ENCODE data around the gene GNAQ. TPM values are rescaled to one million over a fixed set of nuclear protein-coding genes. Genes with fewer than 3 reads are reported as not detected.

GNAQ gene
- total and polyA plus RNA-seq, 2 donors (not counting 1 experiment from before 2014, with no cell fraction given): 0.60 to 1.4 TPM

GRCh38 chr9:77714077-77714549, 317.5 kb downstream of the GNAQ start:
- no peaks in the 10 kb centered on the region for H3K79me2 ChIP-seq (ENCODE audit: control insufficient read depth, insufficient read depth, low read length)
- no peak overlapping the region for H3K4me3 ChIP-seq (ENCODE audit: control extremely low read depth in 1 of 5, extremely low read depth in 1 of 5, insufficient read depth in 1 of 5, low read depth in 2 of 5, low read length in 4 of 5)
- intact Hi-C loops (cut with micrococcal nuclease): no loop called here
- H3K36me3 ChIP-seq (replicated peaks in 1 of 2; ENCODE audit: control extremely low read depth in 1 of 2, control insufficient read depth in 1 of 2, extremely low read depth in 1 of 2, insufficient read depth in 2 of 2, low read length in 1 of 2): no peaks in the 10 kb centered on the region
- no peaks in the 10 kb centered on the region for H3K27me3 ChIP-seq (replicated peaks in 1 of 4; ENCODE audit: control extremely low read depth in 1 of 4, control insufficient read depth in 3 of 4, insufficient read depth in 4 of 4, low read length in 3 of 4)
- no peak overlapping the region for H3K27ac ChIP-seq (ENCODE audit: low read length in 2 of 2)
- DNase-seq (no peak), ATAC-seq (ENCODE audit: low read depth) (no peak)
- Mint-ChIP-seq H3K27me3 (no peaks in the 10 kb centered on the region), H3K27ac (no peak overlapping the region), H3K4me3 (no peak overlapping the region), H3K9me3 (ENCODE audit: insufficient read depth) (no peaks in the 10 kb centered on the region), H3K4me1 (peaks cover 15% of the 10 kb centered on the region)
- H3K4me2 ChIP-seq (replicated peaks; ENCODE audit: low read depth, low read length, poor library complexity, severe bottlenecking): no peak overlapping the region
- H3K9ac ChIP-seq (ENCODE audit: low read length): no peak overlapping the region
- peaks cover 12 to 13% of the 10 kb centered on the region in 2 donors for H3K4me1 ChIP-seq (ENCODE audit: control insufficient read depth in 2 of 2, insufficient read depth in 2 of 2, low read length in 2 of 2)
- ChIA-PET CTCF (no interaction called here), POLR2A (no interaction called here)
- peaks cover 0 to under 1% (median 0%) of the 10 kb centered on the region in 3 donors for H3K9me3 ChIP-seq (ENCODE audit: control extremely low read depth in 1 of 3, control insufficient read depth in 2 of 3, insufficient read depth in 1 of 3, low read length in 2 of 3)
- no peaks in the 10 kb centered on the region for H4K20me1 ChIP-seq (ENCODE audit: control insufficient read depth, insufficient read depth, low read length, poor library complexity, severe bottlenecking)
- TF ChIP-seq, protein P1, sequence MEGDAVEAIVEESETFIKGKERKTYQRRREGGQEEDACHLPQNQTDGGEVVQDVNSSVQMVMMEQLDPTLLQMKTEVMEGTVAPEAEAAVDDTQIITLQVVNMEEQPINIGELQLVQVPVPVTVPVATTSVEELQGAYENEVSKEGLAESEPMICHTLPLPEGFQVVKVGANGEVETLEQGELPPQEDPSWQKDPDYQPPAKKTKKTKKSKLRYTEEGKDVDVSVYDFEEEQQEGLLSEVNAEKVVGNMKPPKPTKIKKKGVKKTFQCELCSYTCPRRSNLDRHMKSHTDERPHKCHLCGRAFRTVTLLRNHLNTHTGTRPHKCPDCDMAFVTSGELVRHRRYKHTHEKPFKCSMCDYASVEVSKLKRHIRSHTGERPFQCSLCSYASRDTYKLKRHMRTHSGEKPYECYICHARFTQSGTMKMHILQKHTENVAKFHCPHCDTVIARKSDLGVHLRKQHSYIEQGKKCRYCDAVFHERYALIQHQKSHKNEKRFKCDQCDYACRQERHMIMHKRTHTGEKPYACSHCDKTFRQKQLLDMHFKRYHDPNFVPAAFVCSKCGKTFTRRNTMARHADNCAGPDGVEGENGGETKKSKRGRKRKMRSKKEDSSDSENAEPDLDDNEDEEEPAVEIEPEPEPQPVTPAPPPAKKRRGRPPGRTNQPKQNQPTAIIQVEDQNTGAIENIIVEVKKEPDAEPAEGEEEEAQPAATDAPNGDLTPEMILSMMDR (IDR thresholded peaks at IDR 0.05): no peak
- no peak for TF ChIP-seq EZH2 (IDR thresholded peaks at IDR 0.05; ENCODE audit: borderline replicate concordance, insufficient read depth, low read depth, low read length, poor library complexity, severe bottlenecking)
- no peak overlapping the region for H2AFZ ChIP-seq (ENCODE audit: insufficient read depth, low read depth, low read length, poor library complexity, severe bottlenecking)
- 85% methylated on average over 3 of the region's 4 CpGs for WGBS (ENCODE audit: insufficient coverage)

DNA sequence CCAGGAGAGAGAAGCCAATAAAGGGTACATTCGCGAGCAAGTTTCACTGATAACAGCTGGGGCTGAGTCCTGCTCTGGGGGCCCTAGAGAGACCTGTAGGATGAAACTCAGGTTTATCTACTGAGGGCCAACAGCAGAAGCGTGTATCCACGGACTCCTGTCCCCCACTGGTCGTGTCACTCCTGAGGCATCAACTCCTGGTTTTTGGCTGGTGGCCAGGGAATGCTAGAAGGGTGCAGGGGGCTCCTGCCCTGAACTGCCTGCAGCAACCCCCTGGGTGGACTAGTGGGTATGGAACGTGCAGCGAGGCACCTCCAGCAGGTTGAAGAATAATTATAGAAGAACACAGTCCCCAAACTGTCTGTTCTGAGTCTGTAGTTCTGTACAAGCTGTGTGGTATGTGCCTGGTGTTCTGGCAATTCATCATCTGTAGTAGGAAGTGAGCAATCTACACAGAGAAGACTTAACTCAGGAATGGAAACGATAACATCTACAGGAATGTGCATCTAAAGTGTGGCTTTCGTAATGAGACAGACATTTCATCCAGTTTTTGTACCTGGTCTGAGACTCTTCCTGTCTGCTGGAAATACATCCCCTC, 319.0 kb downstream of the GNAQ start:
- Histone ChIP-seq H3K36me3 (replicated peaks in 1 of 2; ENCODE audit: control extremely low read depth in 1 of 2, control insufficient read depth in 1 of 2, extremely low read depth in 1 of 2, insufficient read depth in 2 of 2, low read length in 1 of 2) (no peaks in the 10 kb centered on the region), H4K20me1 (ENCODE audit: control insufficient read depth, insufficient read depth, low read length, poor library complexity, severe bottlenecking) (no peaks in the 10 kb centered on the region), H3K4me3 (ENCODE audit: control extremely low read depth in 1 of 5, extremely low read depth in 1 of 5, insufficient read depth in 1 of 5, low read depth in 2 of 5, low read length in 4 of 5) (no peak overlapping the region), H3K4me1 (ENCODE audit: control insufficient read depth in 2 of 2, insufficient read depth in 2 of 2, low read length in 2 of 2) (peaks cover 12 to 14% of the 10 kb centered on the region in 2 donors), H3K9ac (ENCODE audit: low read length) (no peak overlapping the region), H3K9me3 (ENCODE audit: control extremely low read depth in 1 of 3, control insufficient read depth in 2 of 3, insufficient read depth in 1 of 3, low read length in 2 of 3) (peaks cover 0 to 5% (median 4%) of the 10 kb centered on the region in 3 donors), H2AFZ (ENCODE audit: insufficient read depth, low read depth, low read length, poor library complexity, severe bottlenecking) (no peak overlapping the region), H3K4me2 (replicated peaks; ENCODE audit: low read depth, low read length, poor library complexity, severe bottlenecking) (no peak overlapping the region), H3K27ac (ENCODE audit: low read length in 2 of 2) (no peak overlapping the region), H3K79me2 (ENCODE audit: control insufficient read depth, insufficient read depth, low read length) (no peaks in the 10 kb centered on the region), H3K27me3 (replicated peaks in 1 of 4; ENCODE audit: control extremely low read depth in 1 of 4, control insufficient read depth in 3 of 4, insufficient read depth in 4 of 4, low read length in 3 of 4) (no peaks in the 10 kb centered on the region)
- ATAC-seq (ENCODE audit: low read depth) (no peak), DNase-seq (no peak)
- Mint-ChIP-seq H3K4me1 (peaks cover 15% of the 10 kb centered on the region), H3K27ac (no peak overlapping the region), H3K4me3 (no peak overlapping the region), H3K27me3 (no peaks in the 10 kb centered on the region), H3K9me3 (ENCODE audit: insufficient read depth) (no peaks in the 10 kb centered on the region)
- 76% methylated on average over 9 of the region's 9 CpGs for WGBS (ENCODE audit: insufficient coverage)
- ChIA-PET POLR2A (no interaction called here), CTCF (no interaction called here)
- TF ChIP-seq, protein P1 (IDR thresholded peaks at IDR 0.05): no peak
- TF ChIP-seq EZH2 (IDR thresholded peaks at IDR 0.05; ENCODE audit: borderline replicate concordance, insufficient read depth, low read depth, low read length, poor library complexity, severe bottlenecking): no peak
- intact Hi-C loops (cut with micrococcal nuclease): no loop called here

Data from B cell (primary cell).